H9 (cell line): Measurements from ENCODE around the gene ATP5MG. TPM values are rescaled to one million over a fixed set of nuclear protein-coding genes. Genes with fewer than 3 reads are reported as not detected.

Source experiments
- DNase-seq: peaks from one replicate; pipeline ENCODE4 v3.0.0-alpha.2; 2017
- H2AFZ ChIP-seq: one replicate; pipeline ENCODE4 v1.6.1; 2013; ENCODE audit warnings: mild to moderate bottlenecking, low read length, control low read depth, moderate library complexity
- H2AK5ac ChIP-seq: 2 replicates; pipeline ENCODE4 v1.6.1; 2013; ENCODE audit warnings: low read length, control low read depth, mixed read lengths; ENCODE audit not compliant: insufficient read length
- H2BK120ac ChIP-seq: one replicate; pipeline ENCODE4 v1.6.1; 2013; ENCODE audit warnings: low read depth, mild to moderate bottlenecking, low read length, control low read depth, inconsistent platforms; ENCODE audit not compliant: poor library complexity, severe bottlenecking
- H2BK12ac ChIP-seq: 2 replicates; pipeline ENCODE4 v1.6.1; 2013; ENCODE audit warnings: low read length, control low read depth, mixed read lengths, low read depth; ENCODE audit not compliant: insufficient read length
- H2BK15ac ChIP-seq: 2 replicates; pipeline ENCODE4 v1.6.1; 2013; ENCODE audit warnings: low read depth, low read length, control low read depth
- H2BK20ac ChIP-seq: one replicate; pipeline ENCODE4 v1.6.1; 2013; ENCODE audit warnings: low read depth, mild to moderate bottlenecking, low read length, control low read depth, inconsistent platforms; ENCODE audit not compliant: poor library complexity, severe bottlenecking
- H2BK5ac ChIP-seq: 2 replicates; pipeline ENCODE4 v1.6.1; 2013; ENCODE audit warnings: low read length, control low read depth, mixed read lengths; ENCODE audit not compliant: insufficient read length
- H3K14ac ChIP-seq: 2 replicates; pipeline ENCODE4 v1.6.1; 2013; ENCODE audit warnings: low read length, control low read depth; ENCODE audit not compliant: insufficient read depth
- H3K18ac ChIP-seq: 2 replicates; pipeline ENCODE4 v1.6.1; 2013; ENCODE audit warnings: low read depth, mild to moderate bottlenecking, mixed read lengths, low read length, control low read depth; ENCODE audit not compliant: insufficient read length
- H3K23ac ChIP-seq: 2 replicates; pipeline ENCODE4 v1.6.1; 2013; ENCODE audit warnings: low read length, control low read depth, mixed read lengths, low read depth; ENCODE audit not compliant: insufficient read length
- H3K23me2 ChIP-seq: 2 replicates; pipeline ENCODE4 v1.6.1; 2013; ENCODE audit warnings: low read depth, mild to moderate bottlenecking, mixed read lengths, low read length, control low read depth; ENCODE audit not compliant: insufficient read length, poor library complexity, severe bottlenecking
- H3K27ac ChIP-seq: 2 replicates; pipeline ENCODE4 v1.5.1; 2013; ENCODE audit warnings: low read length, control low read depth, mixed read lengths, low read depth; ENCODE audit not compliant: insufficient read length
- H3K27me3 ChIP-seq: 2 replicates; pipeline ENCODE4 v1.6.1; 2013; ENCODE audit warnings: low read length, control low read depth, inconsistent platforms; ENCODE audit not compliant: insufficient read depth
- H3K4ac ChIP-seq: 2 replicates; pipeline ENCODE4 v1.6.1; 2013; ENCODE audit warnings: low read depth, mild to moderate bottlenecking, control low read depth, inconsistent platforms, low read length, moderate library complexity
- H3K4me1 ChIP-seq: 2 replicates; pipeline ENCODE4 v1.6.1; 2013; ENCODE audit warnings: low read length, control low read depth, inconsistent platforms; ENCODE audit not compliant: insufficient read depth
- H3K4me2 ChIP-seq: 2 replicates; pipeline ENCODE4 v1.6.1; 2013; ENCODE audit warnings: low read length, control low read depth, mixed read lengths; ENCODE audit not compliant: insufficient read length, insufficient read depth
- H3K56ac ChIP-seq: 2 replicates; pipeline ENCODE4 v1.6.1; 2013; ENCODE audit warnings: low read depth, mild to moderate bottlenecking, mixed read lengths, low read length, control low read depth; ENCODE audit not compliant: insufficient read length
- H3K79me1 ChIP-seq: 2 replicates; pipeline ENCODE4 v1.6.1; 2013; ENCODE audit warnings: low read depth, mild to moderate bottlenecking, moderate library complexity, low read length, control low read depth, inconsistent platforms; ENCODE audit not compliant: insufficient read depth, poor library complexity, severe bottlenecking
- H3K79me2 ChIP-seq: 2 replicates; pipeline ENCODE4 v1.6.1; 2013; ENCODE audit warnings: low read length, control low read depth, inconsistent platforms; ENCODE audit not compliant: insufficient read depth
- H3K9ac ChIP-seq: 2 replicates; pipeline ENCODE4 v1.6.1; 2013; ENCODE audit warnings: low read length, control low read depth, mixed read lengths; ENCODE audit not compliant: insufficient read length; ENCODE audit errors: extremely low read depth
- H3K9me3 ChIP-seq: one replicate; pipeline ENCODE4 v1.6.1; 2013; ENCODE audit warnings: low read depth, low read length, inconsistent platforms; ENCODE audit not compliant: control insufficient read depth
- H3T11ph ChIP-seq: one replicate; pipeline ENCODE4 v1.6.1; 2013; ENCODE audit warnings: mild to moderate bottlenecking, low read length, control low read depth, inconsistent platforms
- H4K20me1 ChIP-seq: one replicate; pipeline ENCODE4 v1.6.1; 2013; ENCODE audit not compliant: control insufficient read depth, insufficient read length, insufficient read depth
- H4K5ac ChIP-seq: 2 replicates; pipeline ENCODE4 v1.6.1; 2013; ENCODE audit warnings: low read depth, mild to moderate bottlenecking, mixed read lengths, low read length, control low read depth; ENCODE audit not compliant: insufficient read length
- H4K8ac ChIP-seq: replicated peaks from 2 replicates; pipeline ENCODE4 v1.6.1; 2013; ENCODE audit warnings: low read length, control low read depth, mixed read lengths, low read depth; ENCODE audit not compliant: insufficient read length
- H4K91ac ChIP-seq: 2 replicates; pipeline ENCODE4 v1.6.1; 2013; ENCODE audit warnings: low read depth, mild to moderate bottlenecking, moderate library complexity, mixed read lengths, low read length, control low read depth; ENCODE audit not compliant: insufficient read length
- H3K27ac Mint-ChIP-seq, 3 experiments: 2 replicates in 2 of 3; 3 replicates in 1 of 3; pipeline ENCODE4 v1.8.0; 2020 to 2021; ENCODE audit warnings: mixed read lengths in 3 of 3, mild to moderate bottlenecking in 1 of 3, moderate library complexity in 1 of 3
- H3K27me3 Mint-ChIP-seq: 2 replicates; pipeline ENCODE4 v1.8.0; 2021; ENCODE audit warnings: low read depth, mild to moderate bottlenecking, moderate library complexity, mixed read lengths
- H3K36me3 Mint-ChIP-seq, 3 experiments: 2 replicates in 2 of 3; 3 replicates in 1 of 3; pipeline ENCODE4 v1.8.0; 2020 to 2021; ENCODE audit warnings: low read depth in 3 of 3, mixed read lengths in 3 of 3; ENCODE audit not compliant: insufficient read depth in 1 of 3
- H3K4me1 Mint-ChIP-seq, 2 experiments: 2 replicates each; pipeline ENCODE4 v1.8.0; 2020; ENCODE audit warnings: mixed read lengths in 2 of 2
- H3K4me3 Mint-ChIP-seq, 2 experiments: 2 replicates in 1 of 2; 3 replicates in 1 of 2; pipeline ENCODE4 v1.8.0; 2020 to 2021; ENCODE audit warnings: mild to moderate bottlenecking in 2 of 2, mixed read lengths in 2 of 2, moderate library complexity in 1 of 2
- H3K9me3 Mint-ChIP-seq, 2 experiments: 2 replicates in 1 of 2; 3 replicates in 1 of 2; pipeline ENCODE4 v1.8.0; 2020; ENCODE audit warnings: mild to moderate bottlenecking in 2 of 2, mixed read lengths in 2 of 2, moderate library complexity in 1 of 2
- CTCF ChIP-seq: fragments of 200-600 bp; sonication (generic); conservative IDR thresholded peaks from 3 replicates; pipeline ENCODE4 v1.8.0; 2021; ENCODE audit warnings: antibody characterized with exemption, mild to moderate bottlenecking
- WGBS: extraction: QIAGEN DNeasy Blood & Tissue Kit; methylation state at CpG from one replicate; pipeline ENCODE4 v1.1.7; 2013; ENCODE audit warnings: missing lambda C conversion rate, low lambda C conversion rate, mixed read lengths; ENCODE audit not compliant: insufficient read length; ENCODE audit errors: extremely low coverage; 5-methylcytosine and 5-hydroxymethylcytosine counted together
- total RNA-seq: library from RNA; stranded (reverse); gene quantifications from 2 replicates; pipeline ENCODE4 v1.2.1, GENCODE V29; 2021

ATP5MG gene
- total RNA-seq, 1 experiment from 2014 or later: 254 TPM

GRCh38 chr11:118447423-118447822 is 46.0 kb downstream of the ATP5MG start:
- no peaks in the 10 kb centered on the region for H4K20me1 ChIP-seq
- H2BK120ac ChIP-seq: no peak overlapping the region
- no peak for TF ChIP-seq CTCF

More at GRCh38 chr11:118447423-118447822, 46.0 kb downstream of the ATP5MG start:
- peak overlapping the region in 1 of 3 experiments; percentile 16; a peak in 1 of 7 replicates for H3K27ac Mint-ChIP-seq
- H3K9me3 Mint-ChIP-seq: no peaks in the 10 kb centered on the region
- Histone ChIP-seq H2BK5ac (no peak overlapping the region), H3K4me1 (no peaks in the 10 kb centered on the region), H3K18ac (no peak overlapping the region), H4K8ac (no peak overlapping the region), H4K5ac (no peak overlapping the region), H3K4me2 (no peak overlapping the region), H3K56ac (no peak overlapping the region), H3K4ac (no peak overlapping the region), H3K79me1 (peaks cover 9% of the 10 kb centered on the region), H3K9me3 (no peaks in the 10 kb centered on the region), H3T11ph (no peak overlapping the region), H2BK20ac (no peak overlapping the region), H3K23ac (no peak overlapping the region), H3K27me3 (no peaks in the 10 kb centered on the region), H3K27ac (no peak overlapping the region), H2AFZ (no peak overlapping the region), H3K23me2 (no peaks in the 10 kb centered on the region), H3K14ac (no peak overlapping the region), H2AK5ac (no peak overlapping the region), H2BK12ac (no peak overlapping the region), H2BK15ac (no peak overlapping the region), H3K79me2 (peaks cover 29% of the 10 kb centered on the region; the same call in 1 of the 2 replicates), H4K91ac (no peak overlapping the region), H3K9ac (no peak overlapping the region)
- peaks cover 0 to 26% (median 14%) of the 10 kb centered on the region in 3 experiments; a peak in 5 of 7 replicates for H3K36me3 Mint-ChIP-seq
- H3K4me1 Mint-ChIP-seq: peaks cover 14 to 18% of the 10 kb centered on the region in 2 experiments
- H3K27me3 Mint-ChIP-seq: no peaks in the 10 kb centered on the region
- DNase-seq: no peak
- WGBS: 100% methylated on average over 2 of the region's 4 CpGs
- no peak overlapping the region for H3K4me3 Mint-ChIP-seq
